ENCODE results near the gene PRIM2. TPM values are rescaled to one million over a fixed set of nuclear protein-coding genes. Genes with fewer than 3 reads are reported as not detected.

PRIM2 gene
- total RNA-seq, 1 experiment from 2014 or later = 30.7 TPM

- ChIA-PET CTCF (no interaction called here), POLR2A (no interaction called here)
- H3K27me3 ChIP-seq (ENCODE audit: control insufficient read depth, insufficient read depth, low read length) = no peaks in the 10 kb centered on the region
- no peak for TF ChIP-seq POLR2AphosphoS5 (IDR thresholded peaks at IDR 0.05; ENCODE audit: low read depth, low read length)
- H3K4me3 ChIP-seq (ENCODE audit: low read depth in 2 of 2, low read length in 2 of 2) = no peak overlapping the region
- no peaks in the 10 kb centered on the region for H3K36me3 ChIP-seq (ENCODE audit: control insufficient read depth, insufficient read depth, low read length)
- no peak for DNase-seq (ENCODE audit: low read depth, low spot score)
- intact Hi-C loops (cut with micrococcal nuclease; ENCODE audit: unreplicated experiment) = no loop called here
- no TSS peak for BruUV-seq (replicated peaks)
- in situ Hi-C loops (cut with HindIII; ENCODE audit: low pct_unique_long_range_greater_than_20kb, low sequenced_read_pairs) = no loop called here
- no peaks in the 10 kb centered on the region for H3K4me1 ChIP-seq (ENCODE audit: control insufficient read depth, insufficient read depth, low read length)
- no peak for ATAC-seq
- H3K9me3 ChIP-seq (ENCODE audit: control insufficient read depth, insufficient read depth, low read depth, low read length) = no peaks in the 10 kb centered on the region
- no peak overlapping the region for H3K27ac ChIP-seq (ENCODE audit: low read length)
Observed at GRCh38 chr6:57298741-57299140, 18.7 kb upstream of the PRIM2 start.

DNA sequence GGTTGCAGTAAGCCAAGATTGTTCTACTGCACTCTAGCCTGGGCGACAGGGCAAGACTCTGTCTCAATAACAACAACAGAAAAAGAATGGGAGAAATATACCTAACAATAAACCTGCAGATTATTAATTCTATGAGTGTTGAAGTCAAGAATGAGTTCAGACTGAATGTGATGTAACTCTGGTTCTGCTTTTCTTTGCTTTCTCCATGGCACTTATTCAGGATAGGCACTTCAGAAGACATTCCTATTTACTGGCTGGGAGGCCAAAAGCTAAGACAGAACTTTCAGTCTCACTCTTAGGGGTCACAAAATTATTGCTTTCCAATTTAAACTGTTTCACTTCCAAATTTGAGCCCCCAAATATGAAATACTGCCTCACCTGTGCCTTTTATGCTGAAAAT is 15.7 kb upstream of the PRIM2 start:
- Histone ChIP-seq H3K4me1 (ENCODE audit: control insufficient read depth, insufficient read depth, low read length) (no peaks in the 10 kb centered on the region), H3K27ac (ENCODE audit: low read length) (no peak overlapping the region), H3K27me3 (ENCODE audit: control insufficient read depth, insufficient read depth, low read length) (no peaks in the 10 kb centered on the region), H3K4me3 (ENCODE audit: low read depth in 2 of 2, low read length in 2 of 2) (no peak overlapping the region), H3K36me3 (ENCODE audit: control insufficient read depth, insufficient read depth, low read length) (no peaks in the 10 kb centered on the region), H3K9me3 (ENCODE audit: control insufficient read depth, insufficient read depth, low read depth, low read length) (no peaks in the 10 kb centered on the region)
- DNase-seq (ENCODE audit: low read depth, low spot score) = no peak
- intact Hi-C loops (cut with micrococcal nuclease; ENCODE audit: unreplicated experiment) (no loop called here), in situ Hi-C loops (cut with HindIII; ENCODE audit: low pct_unique_long_range_greater_than_20kb, low sequenced_read_pairs) (no loop called here)
- TF ChIP-seq REST (IDR thresholded peaks at IDR 0.05; ENCODE audit: insufficient read depth in 1 of 2, low read depth in 2 of 2, low read length in 1 of 2) = no peak
- no peak for TF ChIP-seq SIN3A (IDR thresholded peaks at IDR 0.05; ENCODE audit: borderline replicate concordance, insufficient read depth, low read depth, low read length)
- TF ChIP-seq TCF7L2 (IDR thresholded peaks at IDR 0.05; ENCODE audit: low read depth, low read length) = no peak
- no peak for TF ChIP-seq POLR2AphosphoS5 (IDR thresholded peaks at IDR 0.05; ENCODE audit: low read depth, low read length)
- TF ChIP-seq, protein P1, sequence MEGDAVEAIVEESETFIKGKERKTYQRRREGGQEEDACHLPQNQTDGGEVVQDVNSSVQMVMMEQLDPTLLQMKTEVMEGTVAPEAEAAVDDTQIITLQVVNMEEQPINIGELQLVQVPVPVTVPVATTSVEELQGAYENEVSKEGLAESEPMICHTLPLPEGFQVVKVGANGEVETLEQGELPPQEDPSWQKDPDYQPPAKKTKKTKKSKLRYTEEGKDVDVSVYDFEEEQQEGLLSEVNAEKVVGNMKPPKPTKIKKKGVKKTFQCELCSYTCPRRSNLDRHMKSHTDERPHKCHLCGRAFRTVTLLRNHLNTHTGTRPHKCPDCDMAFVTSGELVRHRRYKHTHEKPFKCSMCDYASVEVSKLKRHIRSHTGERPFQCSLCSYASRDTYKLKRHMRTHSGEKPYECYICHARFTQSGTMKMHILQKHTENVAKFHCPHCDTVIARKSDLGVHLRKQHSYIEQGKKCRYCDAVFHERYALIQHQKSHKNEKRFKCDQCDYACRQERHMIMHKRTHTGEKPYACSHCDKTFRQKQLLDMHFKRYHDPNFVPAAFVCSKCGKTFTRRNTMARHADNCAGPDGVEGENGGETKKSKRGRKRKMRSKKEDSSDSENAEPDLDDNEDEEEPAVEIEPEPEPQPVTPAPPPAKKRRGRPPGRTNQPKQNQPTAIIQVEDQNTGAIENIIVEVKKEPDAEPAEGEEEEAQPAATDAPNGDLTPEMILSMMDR (IDR thresholded peaks at IDR 0.05) = no peak
- no peak for ATAC-seq
- no TSS peak for BruUV-seq (replicated peaks)
- ChIA-PET POLR2A (no interaction called here), CTCF (no interaction called here)

GRCh38 chr6:57302477-57302876 is 15.0 kb upstream of the PRIM2 start:
- in situ Hi-C loops (cut with HindIII; ENCODE audit: low pct_unique_long_range_greater_than_20kb, low sequenced_read_pairs) = no loop called here
- TF ChIP-seq TCF7L2 (IDR thresholded peaks at IDR 0.05; ENCODE audit: low read depth, low read length) = no peak
- ATAC-seq (no peak), DNase-seq (ENCODE audit: low read depth, low spot score) (no peak)
- Histone ChIP-seq H3K4me3 (ENCODE audit: low read depth in 2 of 2, low read length in 2 of 2) (no peak overlapping the region), H3K27ac (ENCODE audit: low read length) (no peak overlapping the region), H3K9me3 (ENCODE audit: control insufficient read depth, insufficient read depth, low read depth, low read length) (no peaks in the 10 kb centered on the region), H3K36me3 (ENCODE audit: control insufficient read depth, insufficient read depth, low read length) (no peaks in the 10 kb centered on the region), H3K4me1 (ENCODE audit: control insufficient read depth, insufficient read depth, low read length) (no peaks in the 10 kb centered on the region), H3K27me3 (ENCODE audit: control insufficient read depth, insufficient read depth, low read length) (no peaks in the 10 kb centered on the region)
- POLR2A ChIA-PET = no interaction called here
- CTCF ChIA-PET = no interaction called here
- intact Hi-C loops (cut with micrococcal nuclease; ENCODE audit: unreplicated experiment) = no loop called here
- no TSS peak for BruUV-seq (replicated peaks)

Measured in Panc1 (cell line).